ENCODE results near the gene FGA.
"Not testable (repeated sequence)": the region's sequence is repeated elsewhere in the genome, so short reads cannot be mapped to it uniquely, and the experiment has no call there.

FGA gene

GRCh38 chr4:154606728-154607723 lies 16.5 kb upstream of the FGA start:
- DNase-seq (ENCODE audit: low spot score): no peak

GRCh38 chr4:154604696-154605200 lies 14.2 kb upstream of the FGA start:
- DNase-seq (ENCODE audit: low spot score): no peak

GRCh38 chr4:154603033-154603943 lies 12.7 kb upstream of the FGA start:
- DNase-seq (ENCODE audit: low spot score): no peak

GRCh38 chr4:154602404-154603020 lies 12.0 kb upstream of the FGA start:
- DNase-seq (ENCODE audit: low spot score): no peak

GRCh38 chr4:154597798-154598774 lies 7.5 kb upstream of the FGA start:
- no peak for DNase-seq (ENCODE audit: low spot score)

GRCh38 chr4:154597281-154597680 lies 6.7 kb upstream of the FGA start:
- not testable (repeated sequence) for DNase-seq (ENCODE audit: low spot score)

GRCh38 chr4:154595807-154596206 lies 5.3 kb upstream of the FGA start:
- no peak for DNase-seq (ENCODE audit: low spot score)

GRCh38 chr4:154594343-154594742 lies 3.8 kb upstream of the FGA start:
- DNase-seq (ENCODE audit: low spot score): not testable (repeated sequence)

- no peak for DNase-seq (ENCODE audit: low spot score)
These were observed 3.3 kb upstream of the FGA start for GRCh38 chr4:154593868-154594267.

GRCh38 chr4:154591890-154592289 lies 1.3 kb upstream of the FGA start:
- DNase-seq (ENCODE audit: low spot score): no peak

GRCh38 chr4:154589296-154590197 lies 995 bp downstream of the FGA start:
- DNase-seq (ENCODE audit: low spot score): no peak

GRCh38 chr4:154588198-154588597 lies 2.3 kb downstream of the FGA start:
- no peak for DNase-seq (ENCODE audit: low spot score)

GRCh38 chr4:154586296-154587033 lies 4.1 kb downstream of the FGA start:
- DNase-seq (ENCODE audit: low spot score): no peak

- DNase-seq (ENCODE audit: low spot score): no peak
These were observed 5.0 kb downstream of the FGA start for GRCh38 chr4:154585369-154586018.

GRCh38 chr4:154584259-154584658 lies 6.3 kb downstream of the FGA start:
- no peak for DNase-seq (ENCODE audit: low spot score)

- no peak for DNase-seq (ENCODE audit: low spot score)
These were observed 6.9 kb downstream of the FGA start for GRCh38 chr4:154583677-154584076.

GRCh38 chr4:154583230-154583629 lies 7.3 kb downstream of the FGA start:
- DNase-seq (ENCODE audit: low spot score): no peak

- DNase-seq (ENCODE audit: low spot score): no peak
These were observed 7.8 kb downstream of the FGA start for GRCh38 chr4:154582723-154583122.

Data from CD4-positive, alpha-beta T cell treated with Interleukin-2 at 100 ng/mL for 4 hours (primary cell).